GM12878 (cell line): ENCODE measurements around the gene TOMM6.

Source experiments
- FOS ChIP-seq: IDR thresholded peaks from 3 replicates; pipeline ENCODE4 v1.6.1; 2011; ENCODE audit warnings: borderline replicate concordance; ENCODE audit not compliant: insufficient read length; ENCODE audit errors: extremely low read depth
- JUND ChIP-seq: IDR thresholded peaks from 2 replicates; pipeline ENCODE4 v1.6.1; 2012; ENCODE audit warnings: low read depth, mild to moderate bottlenecking, low read length, improper control_type of control experiment, moderate library complexity
- NBN ChIP-seq: fragments of 450-650 bp; IDR thresholded peaks from 2 replicates; pipeline ENCODE4 v1.6.1; 2016
- SRF ChIP-seq, 2 experiments: IDR thresholded peaks; 2 replicates each; pipeline ENCODE4 v1.6.1; 2011; ENCODE audit warnings: low read depth in 2 of 2, low read length in 2 of 2, mild to moderate bottlenecking in 1 of 2, moderate library complexity in 1 of 2
- SUZ12 ChIP-seq: fragments of 200-600 bp; sonication (generic); IDR thresholded peaks from one replicate; pipeline ENCODE4 v1.6.1; 2018; ENCODE audit warnings: antibody characterized with exemption, mild to moderate bottlenecking; ENCODE audit not compliant: unreplicated experiment
- ZNF24 ChIP-seq: fragments of 450-650 bp; IDR thresholded peaks from 2 replicates; pipeline ENCODE4 v1.6.1; 2017; ENCODE audit warnings: antibody characterized with exemption, mild to moderate bottlenecking

GRCh38 chr6:41789390-41789724, 1.9 kb downstream of the TOMM6 start:
- TF ChIP-seq FOS = no peak
- no peak for TF ChIP-seq ZNF24
- TF ChIP-seq NBN = no peak
- TF ChIP-seq SRF (IDR thresholded peaks at IDR 0.05; ENCODE audit: low read depth in 2 of 2, low read length in 2 of 2) = no peak
- no peak for TF ChIP-seq JUND
- no peak for TF ChIP-seq SUZ12
